HCT116 (cell line): ENCODE results near the gene ABHD4. TPM values are rescaled to one million over a fixed set of nuclear protein-coding genes. Genes with fewer than 3 reads are reported as not detected.

Experiments used
- ATAC-seq: fragments of 200-7000 bp; cut with Tn5 transposase; 2 replicates; pipeline ENCODE4 v1.9.1; 2020; ENCODE audit warnings: mild to moderate bottlenecking, moderate library complexity
- BruUV-seq: library from RNA; stranded (reverse); fragments of 400-500 nt; replicated peaks from 2 replicates; lab custom pipeline; 2021; lab: Mats Ljungman, UMichigan
- CTCF ChIA-PET: fragments of 300-600 bp; sonication (Branson Sonifier 250); formaldehyde crosslinking; loops from one replicate; lab custom pipeline; 2021; ENCODE audit warnings: antibody characterized with exemption; lab: Charles Lee
- POLR2A ChIA-PET: fragments of 300-600, 350-600 bp; sonication (Branson Sonifier 250); formaldehyde crosslinking; loops from one replicate; lab custom pipeline; 2021; ENCODE audit warnings: antibody characterized with exemption; lab: Charles Lee
- RAD21 ChIA-PET, 2 experiments: fragments of 300-600 bp; sonication (Branson Sonifier 250); formaldehyde crosslinking; loops; one replicate each; lab custom pipeline; 2023; ENCODE audit warnings: low total read pairs in 2 of 2; ENCODE audit not compliant: uncharacterized antibody in 2 of 2, unreplicated experiment in 2 of 2, low non-redundant PET in 1 of 2; lab: Charles Lee
- DNase-seq: peaks from one replicate; pipeline ENCODE4 v3.0.0-alpha.2; 2010; ENCODE audit warnings: low read depth, low spot score
- H2AFZ ChIP-seq: fragments of 200-600 bp; shearing (Covaris generic), sonication (generic); 2 replicates; pipeline ENCODE4 v1.6.1; 2017; ENCODE audit warnings: low read depth, mixed run types, mixed read lengths, antibody characterized with exemption, low read length; ENCODE audit not compliant: poor library complexity, severe bottlenecking
- H3K27ac ChIP-seq: 2 replicates; pipeline ENCODE4 v1.5.1; 2012; ENCODE audit warnings: low read depth, low read length
- H3K27me3 ChIP-seq: fragments of 200-600 bp; sonication (generic); 2 replicates; pipeline ENCODE4 v1.6.1; 2016; ENCODE audit warnings: mixed run types, low read length, mixed read lengths; ENCODE audit not compliant: insufficient read depth
- H3K36me3 ChIP-seq, 2 experiments: fragments of 200-500 bp in 1 of 2; fragments of 200-600 bp in 1 of 2; sonication (Bioruptor generic) in 1 of 2; sonication (generic) in 1 of 2; 2 replicates each; pipeline versions ENCODE4 v1.5.1 to v1.6.1; 2014 to 2016; ENCODE audit warnings: low read length in 2 of 2, inconsistent platforms in 1 of 2, mixed read lengths in 1 of 2, mixed run types in 1 of 2; ENCODE audit not compliant: insufficient read depth in 2 of 2, control insufficient read depth in 1 of 2
- H3K4me1 ChIP-seq, 2 experiments: fragments of 200-600 bp in 1 of 2; sonication (generic) in 1 of 2; 2 replicates each; pipeline versions ENCODE4 v1.5.1 to v1.6.1; 2012 to 2017; ENCODE audit warnings: low read length in 2 of 2, inconsistent platforms in 1 of 2, mild to moderate bottlenecking in 1 of 2, mixed read lengths in 1 of 2, mixed run types in 1 of 2, moderate library complexity in 1 of 2; ENCODE audit not compliant: insufficient read depth in 2 of 2, control insufficient read depth in 1 of 2
- H3K4me2 ChIP-seq: fragments of 200-600 bp; sonication (generic); 2 replicates; pipeline ENCODE4 v1.6.1; 2017; ENCODE audit warnings: mixed run types, low read length, mixed read lengths
- H3K4me3 ChIP-seq, 2 experiments: fragments of 200-600 bp in 1 of 2; sonication (generic) in 1 of 2; replicated peaks in 1 of 2; 2 replicates each; pipeline ENCODE4 v1.5.1; 2011 to 2016; ENCODE audit warnings: low read length in 2 of 2, control low read depth in 1 of 2, low read depth in 1 of 2, mild to moderate bottlenecking in 1 of 2, mixed read lengths in 1 of 2, mixed run types in 1 of 2
- H3K79me2 ChIP-seq: fragments of 200-600 bp; sonication (generic); 2 replicates; pipeline ENCODE4 v1.6.1; 2017; ENCODE audit warnings: mild to moderate bottlenecking, mixed run types, low read length, moderate library complexity, mixed read lengths; ENCODE audit not compliant: insufficient read depth
- H3K9ac ChIP-seq: fragments of 200-600 bp; sonication (generic); 2 replicates; pipeline ENCODE4 v1.6.1; 2016; ENCODE audit warnings: low read length, mixed read lengths
- H3K9me2 ChIP-seq: fragments of 200-600 bp; sonication (generic), shearing (Covaris generic); 2 replicates; pipeline ENCODE4 v1.6.1; 2017; ENCODE audit warnings: mixed run types, mild to moderate bottlenecking, moderate library complexity; ENCODE audit not compliant: insufficient read depth
- H3K9me3 ChIP-seq, 2 experiments: fragments of 200-500 bp in 1 of 2; fragments of 200-600 bp in 1 of 2; sonication (Bioruptor generic) in 1 of 2; sonication (generic) in 1 of 2; 2 replicates each; pipeline ENCODE4 v1.6.1; 2014 to 2017; ENCODE audit warnings: low read length in 2 of 2, mixed read lengths in 2 of 2, inconsistent platforms in 1 of 2, low read depth in 1 of 2, mild to moderate bottlenecking in 1 of 2, mixed run types in 1 of 2, moderate library complexity in 1 of 2; ENCODE audit not compliant: control insufficient read depth in 1 of 2, insufficient read depth in 1 of 2
- H4K20me1 ChIP-seq: fragments of 200-600 bp; sonication (generic), shearing (Covaris generic); 2 replicates; pipeline ENCODE4 v1.6.1; 2017; ENCODE audit warnings: mixed run types, mild to moderate bottlenecking, moderate library complexity; ENCODE audit not compliant: insufficient read depth
- CBX3 ChIP-seq: IDR thresholded peaks from 2 replicates; pipeline ENCODE4 v1.6.1; 2012; ENCODE audit warnings: low read depth
- CTCF ChIP-seq, 3 experiments: fragments of 200-600 bp in 1 of 3; sonication (generic) in 1 of 3; IDR thresholded peaks in 2 of 3; conservative IDR thresholded peaks in 1 of 3; 2 replicates each; pipeline ENCODE4 v1.5.1; 2012 to 2017; ENCODE audit warnings: low read depth in 2 of 3, low read length in 2 of 3, antibody characterized with exemption in 1 of 3, borderline replicate concordance in 1 of 3, control low read depth in 1 of 3, mild to moderate bottlenecking in 1 of 3, mixed read lengths in 1 of 3, mixed run types in 1 of 3, moderate library complexity in 1 of 3; ENCODE audit not compliant: insufficient read depth in 1 of 3
- FOSL1 ChIP-seq: IDR thresholded peaks from 2 replicates; pipeline ENCODE4 v1.6.1; 2012; ENCODE audit warnings: low read depth
- JUND ChIP-seq: IDR thresholded peaks from 2 replicates; pipeline ENCODE4 v1.6.1; 2012
- MAX ChIP-seq: IDR thresholded peaks from 2 replicates; pipeline ENCODE4 v1.6.1; 2012
- POLR2A ChIP-seq: IDR thresholded peaks from 2 replicates; pipeline ENCODE4 v1.7.0; 2011; ENCODE audit warnings: borderline replicate concordance; ENCODE audit not compliant: insufficient read depth, insufficient read length; ENCODE audit errors: extremely low read depth
- POLR2AphosphoS5 ChIP-seq: IDR thresholded peaks from 2 replicates; pipeline ENCODE4 v1.6.1; 2011; ENCODE audit warnings: mild to moderate bottlenecking, low read depth, low read length, moderate library complexity
- REST ChIP-seq: IDR thresholded peaks from 2 replicates; pipeline ENCODE4 v1.6.1; 2012; ENCODE audit warnings: low read depth
- SP1 ChIP-seq: IDR thresholded peaks from 2 replicates; pipeline ENCODE4 v1.6.1; 2012; ENCODE audit warnings: low read depth
- SRF ChIP-seq: IDR thresholded peaks from 2 replicates; pipeline ENCODE4 v1.6.1; 2012; ENCODE audit warnings: low read depth
- TCF7L2 ChIP-seq: IDR thresholded peaks from 2 replicates; pipeline ENCODE4 v1.7.0; 2011; ENCODE audit warnings: borderline replicate concordance, inconsistent platforms; ENCODE audit not compliant: insufficient read depth, insufficient read length; ENCODE audit errors: extremely low read depth
- YY1 ChIP-seq: IDR thresholded peaks from 2 replicates; pipeline ENCODE4 v1.6.1; 2011; ENCODE audit warnings: low read length, low read depth, moderate library complexity, mild to moderate bottlenecking; ENCODE audit not compliant: insufficient replicate concordance; ENCODE audit errors: extremely low read depth
- ZBTB33 ChIP-seq: IDR thresholded peaks from 2 replicates; pipeline ENCODE4 v1.6.1; 2011; ENCODE audit warnings: mild to moderate bottlenecking, low read length, moderate library complexity; ENCODE audit not compliant: insufficient replicate concordance; ENCODE audit errors: extremely low read depth
- ZFX ChIP-seq: fragments of 450-650 bp; IDR thresholded peaks from 2 replicates; pipeline ENCODE4 v1.6.1; 2017
- ZNF274 ChIP-seq: fragments of 200-500 bp; sonication (Bioruptor generic); IDR thresholded peaks from 2 replicates; pipeline ENCODE4 v1.6.1; 2014; ENCODE audit warnings: mild to moderate bottlenecking, low read depth, low read length, inconsistent platforms
- intact Hi-C: fragments of 100-400 bp; cut with micrococcal nuclease; formaldehyde crosslinking; loops from 2 replicates; pipeline ENCODE4 v1.10.0; 2022
- total RNA-seq: library from RNA; stranded (reverse); gene quantifications from one replicate; pipeline ENCODE4 v1.2.1, GENCODE V29; 2021; ENCODE audit not compliant: unreplicated experiment

Gene ABHD4
- total RNA-seq, 1 experiment from 2014 or later, result 9.4 TPM

GRCh38 chr14:22641846-22642245 lies 43.7 kb downstream of the ABHD4 start:
- H3K4me3 ChIP-seq, result no peak overlapping the region
- no TSS peak for BruUV-seq
- H3K27ac ChIP-seq, result no peak overlapping the region
- TF ChIP-seq ZBTB33 (no peak), POLR2A (no peak), ZNF274 (no peak), MAX (no peak), TCF7L2 (no peak), POLR2AphosphoS5 (no peak), REST (no peak), CBX3 (no peak), YY1 (no peak), SRF (no peak), FOSL1 (no peak), JUND (no peak), ZFX (no peak), CTCF (IDR thresholded peaks at IDR 0.05 in 2 of 3, conservative IDR thresholded peaks at IDR 0.05 in 1 of 3; ENCODE audit: borderline replicate concordance in 1 of 3, insufficient read depth in 1 of 3, low read depth in 2 of 3, low read length in 2 of 3) (no peak), SP1 (no peak)
- H3K4me1 ChIP-seq, result peaks cover 5 to 19% of the 10 kb centered on the region in 2 experiments; a peak in 2 of 4 replicates
- no peaks in the 10 kb centered on the region for H3K79me2 ChIP-seq
- DNase-seq (no peak), ATAC-seq (no peak)
- RAD21 ChIA-PET, result no interaction called here
- POLR2A ChIA-PET, result interaction anchor here (0.9 to 1.5 kb wide), 2 partner anchors 10 to 11 kb away, joined by 3 read pairs; no protein-coding TSS in a partner anchor
- no peaks in the 10 kb centered on the region for H4K20me1 ChIP-seq
- H3K9me3 ChIP-seq, result no peaks in the 10 kb centered on the region
- H3K36me3 ChIP-seq, result no peaks in the 10 kb centered on the region
- H3K4me2 ChIP-seq, result no peak overlapping the region
- intact Hi-C loops, result no loop called here
- no peaks in the 10 kb centered on the region for H3K27me3 ChIP-seq
- CTCF ChIA-PET, result interaction anchor here (0.8 to 3.0 kb wide), 5 partner anchors 11 to 82 kb away, joined by 3 to 16 read pairs (median 3); partner anchors contain the start of gene DAD1
- no peaks in the 10 kb centered on the region for H3K9me2 ChIP-seq
- no peak overlapping the region for H2AFZ ChIP-seq
- H3K9ac ChIP-seq, result no peak overlapping the region
